GM10266 (cell line): ENCODE results near the gene TANK.
A peak's percentile ranks its signal among the peaks of the same experiment; 100 is the strongest.

Experiments
- DNase-seq: peaks from one replicate; pipeline ENCODE4 v3.0.0; 2012; ENCODE audit errors: extremely low spot score
- TF ChIP-seq, protein P1 (sequence below): IDR thresholded peaks from 2 replicates; pipeline ENCODE4 v1.5.1; 2012; ENCODE audit warnings: mild to moderate bottlenecking, low read depth; ENCODE audit not compliant: control insufficient read depth, insufficient read depth; ENCODE audit errors: missing control alignments

TANK gene

DNA sequence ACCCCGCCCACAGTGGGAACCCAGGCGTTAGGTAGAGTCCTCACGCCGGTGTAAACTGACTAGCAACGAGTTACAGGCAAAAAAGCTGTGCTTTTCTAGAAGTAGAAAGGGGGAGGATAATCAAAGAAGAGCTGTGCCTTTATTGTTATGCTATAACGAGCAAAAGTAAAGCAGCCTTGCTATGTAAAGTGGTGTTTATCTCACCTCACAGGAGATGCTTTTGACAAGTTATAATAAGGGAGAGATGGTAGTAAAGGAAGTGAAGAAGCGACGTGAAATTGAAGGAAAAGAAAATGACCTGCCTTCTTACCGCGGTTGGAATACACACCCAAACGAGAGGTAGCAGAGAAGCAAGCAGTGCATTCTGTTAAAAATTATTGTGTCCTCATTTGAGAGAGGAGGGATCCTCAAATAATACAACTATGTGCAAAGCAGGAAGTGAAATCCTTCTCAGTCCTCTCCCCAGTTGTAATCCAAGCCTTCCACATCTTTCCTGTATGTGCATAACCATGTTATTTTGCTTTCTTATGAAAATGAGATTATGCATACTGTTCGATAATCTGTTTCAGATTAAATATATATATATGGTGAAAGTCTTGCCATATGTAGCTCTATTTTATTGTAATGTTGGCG is 962 bp downstream of the TANK start:
- DNase-seq, result peak; percentile 35
- TF ChIP-seq, protein P1, sequence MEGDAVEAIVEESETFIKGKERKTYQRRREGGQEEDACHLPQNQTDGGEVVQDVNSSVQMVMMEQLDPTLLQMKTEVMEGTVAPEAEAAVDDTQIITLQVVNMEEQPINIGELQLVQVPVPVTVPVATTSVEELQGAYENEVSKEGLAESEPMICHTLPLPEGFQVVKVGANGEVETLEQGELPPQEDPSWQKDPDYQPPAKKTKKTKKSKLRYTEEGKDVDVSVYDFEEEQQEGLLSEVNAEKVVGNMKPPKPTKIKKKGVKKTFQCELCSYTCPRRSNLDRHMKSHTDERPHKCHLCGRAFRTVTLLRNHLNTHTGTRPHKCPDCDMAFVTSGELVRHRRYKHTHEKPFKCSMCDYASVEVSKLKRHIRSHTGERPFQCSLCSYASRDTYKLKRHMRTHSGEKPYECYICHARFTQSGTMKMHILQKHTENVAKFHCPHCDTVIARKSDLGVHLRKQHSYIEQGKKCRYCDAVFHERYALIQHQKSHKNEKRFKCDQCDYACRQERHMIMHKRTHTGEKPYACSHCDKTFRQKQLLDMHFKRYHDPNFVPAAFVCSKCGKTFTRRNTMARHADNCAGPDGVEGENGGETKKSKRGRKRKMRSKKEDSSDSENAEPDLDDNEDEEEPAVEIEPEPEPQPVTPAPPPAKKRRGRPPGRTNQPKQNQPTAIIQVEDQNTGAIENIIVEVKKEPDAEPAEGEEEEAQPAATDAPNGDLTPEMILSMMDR, result no peak

DNA sequence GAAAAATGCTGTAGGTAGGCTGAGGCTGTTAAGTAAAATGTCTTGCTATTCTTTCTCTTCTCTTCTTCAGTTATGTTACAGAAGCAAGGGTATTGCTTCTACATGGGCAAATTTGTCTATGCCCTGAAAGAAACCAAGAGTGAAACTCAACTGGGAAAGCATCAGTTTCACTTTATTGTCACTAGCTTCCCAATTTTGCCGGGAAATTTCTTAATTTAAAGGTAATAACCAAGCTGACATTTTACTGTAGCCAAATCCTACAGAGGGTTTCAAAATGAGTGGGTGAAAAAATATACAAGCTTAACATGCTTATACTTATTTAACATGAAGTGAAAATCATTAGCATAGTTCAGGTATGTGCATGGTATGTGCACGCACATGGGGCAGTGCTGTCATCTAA is 3.2 kb downstream of the TANK start:
- TF ChIP-seq, protein P1, result no peak
- no peak for DNase-seq

DNA sequence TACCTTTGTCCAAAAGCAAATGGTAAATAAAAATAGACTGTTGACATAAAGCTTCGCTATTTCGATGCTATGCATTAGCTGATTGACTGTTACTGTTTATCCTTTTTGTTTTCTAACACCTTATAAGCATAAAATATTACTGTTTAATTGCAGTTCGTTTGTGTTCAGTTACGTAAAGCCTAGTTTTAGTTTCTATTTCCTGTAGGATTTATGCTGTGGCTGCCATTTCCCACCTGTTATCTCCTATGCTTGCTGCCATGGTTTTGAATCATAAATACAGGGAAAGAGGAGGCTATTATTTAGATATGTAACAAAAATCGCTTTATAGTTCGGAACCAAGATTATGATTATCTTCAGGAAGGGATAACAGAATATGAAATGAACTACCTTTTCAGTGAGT is 3.9 kb downstream of the TANK start:
- TF ChIP-seq, protein P1, result no peak
- no peak for DNase-seq

DNA sequence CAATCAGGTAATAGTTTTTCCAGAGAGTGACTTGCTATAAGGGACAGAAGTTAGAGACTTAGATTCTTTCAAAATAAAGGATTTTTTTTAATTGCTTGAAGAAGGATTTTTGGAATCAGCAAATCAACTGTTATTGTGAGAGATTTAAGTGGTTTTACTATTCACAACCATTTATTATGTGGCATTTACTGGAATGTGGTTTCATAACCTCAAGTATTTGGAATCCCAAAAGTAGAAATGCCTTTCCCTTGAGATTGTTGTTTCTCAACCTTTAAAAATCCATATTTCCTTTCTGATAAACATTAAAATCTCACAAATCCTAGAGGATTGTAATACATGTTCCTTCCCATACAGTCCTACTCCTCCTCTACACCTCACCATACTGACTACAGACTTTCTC is 5.0 kb downstream of the TANK start:
- no peak for DNase-seq
- TF ChIP-seq, protein P1, result no peak

DNA sequence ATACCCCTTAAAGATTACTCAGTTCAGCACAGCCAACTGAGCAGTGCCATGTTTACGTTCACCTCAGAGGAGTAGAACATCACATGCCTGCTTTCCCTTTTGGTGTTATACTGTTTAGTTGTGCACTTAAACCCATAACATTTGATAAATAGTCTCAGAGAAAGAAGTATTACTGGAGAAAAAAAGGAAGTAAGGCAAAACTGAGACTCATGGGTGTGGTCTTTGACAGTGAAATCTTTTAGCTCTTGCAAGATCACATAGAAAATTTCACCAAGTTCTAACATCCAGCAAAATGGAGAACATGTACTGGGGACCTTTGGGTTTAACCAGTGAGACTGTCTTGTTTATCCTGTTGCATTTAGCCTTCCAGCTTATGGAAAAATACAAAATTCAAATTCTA is 5.6 kb downstream of the TANK start:
- DNase-seq, result no peak
- TF ChIP-seq, protein P1, result no peak

DNA sequence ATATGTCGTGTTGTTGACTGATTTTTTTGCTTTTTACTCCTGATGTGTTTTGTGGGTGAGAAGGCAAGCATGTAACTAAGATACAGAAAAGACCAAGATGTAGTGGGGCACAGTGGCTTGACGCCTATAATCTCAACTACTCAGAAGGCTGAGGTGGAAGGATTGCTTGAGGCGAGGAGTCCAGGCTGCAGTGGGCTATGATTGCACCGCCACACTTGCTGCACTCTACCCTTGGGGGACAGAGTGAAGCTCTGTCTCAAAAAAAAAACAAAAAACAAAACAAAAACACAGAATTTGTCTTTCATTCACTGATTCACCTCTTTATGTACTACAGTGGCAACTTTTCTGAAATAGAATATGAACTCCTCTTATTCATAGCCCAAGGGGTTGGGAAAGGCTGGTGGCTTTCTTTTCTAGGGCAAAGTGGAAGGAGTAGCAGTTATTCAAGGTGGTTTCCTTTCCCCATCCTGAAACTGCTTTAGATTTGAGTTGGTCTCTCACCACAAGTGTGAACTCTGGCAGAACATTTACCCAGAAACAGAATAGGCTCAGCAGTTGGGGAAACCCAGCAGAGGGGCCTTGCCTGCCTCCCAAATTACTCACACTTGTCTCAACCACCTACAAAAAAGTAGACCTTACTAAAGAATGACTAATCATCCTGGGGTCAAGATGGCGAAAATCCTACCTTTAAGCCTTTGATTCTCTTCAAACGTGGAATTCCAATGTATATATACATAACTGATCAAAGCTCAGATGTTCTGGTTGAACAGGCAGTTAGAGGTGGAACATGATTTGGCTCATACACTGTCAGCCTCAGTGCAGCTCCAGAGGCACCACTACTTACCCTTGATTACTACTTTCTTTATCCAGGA is 6.5 kb downstream of the TANK start:
- TF ChIP-seq, protein P1, result no peak
- peak; percentile 65 for DNase-seq

DNA sequence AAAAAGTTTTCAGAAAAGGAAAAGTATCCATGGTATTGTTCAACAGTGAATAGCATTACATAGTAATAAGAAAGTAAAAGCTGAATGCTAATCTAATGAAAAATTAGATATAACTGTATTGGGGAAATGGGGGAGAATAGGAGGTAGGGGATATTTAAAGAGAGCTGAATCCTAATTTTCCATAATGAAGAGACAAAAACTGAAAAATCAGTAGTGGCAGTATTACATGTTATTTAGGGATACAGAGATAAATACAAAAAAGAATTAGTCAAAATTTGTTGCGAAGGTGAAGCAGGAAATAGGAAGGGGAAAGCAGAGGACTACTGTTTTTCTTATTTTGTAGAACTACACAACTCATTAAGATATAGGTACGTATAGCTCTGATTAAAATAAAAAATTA is 9.1 kb downstream of the TANK start:
- DNase-seq, result no peak
- TF ChIP-seq, protein P1, result no peak
